Smooth muscle cell of the umbilical artery (primary cell): ENCODE data around the gene BAHD1. TPM values are rescaled to one million over a fixed set of nuclear protein-coding genes. Genes with fewer than 3 reads are reported as not detected.

ENCODE experiments used
- total RNA-seq: library from RNA; depleted of rRNA; stranded (reverse); fragments of >200 nt; gene quantifications from 2 replicates; pipeline ENCODE4 v1.2.3, GENCODE V29; 2014

The BAHD1 gene
- 4.5 and 8.0 TPM in 2 replicates for total RNA-seq

DNA sequence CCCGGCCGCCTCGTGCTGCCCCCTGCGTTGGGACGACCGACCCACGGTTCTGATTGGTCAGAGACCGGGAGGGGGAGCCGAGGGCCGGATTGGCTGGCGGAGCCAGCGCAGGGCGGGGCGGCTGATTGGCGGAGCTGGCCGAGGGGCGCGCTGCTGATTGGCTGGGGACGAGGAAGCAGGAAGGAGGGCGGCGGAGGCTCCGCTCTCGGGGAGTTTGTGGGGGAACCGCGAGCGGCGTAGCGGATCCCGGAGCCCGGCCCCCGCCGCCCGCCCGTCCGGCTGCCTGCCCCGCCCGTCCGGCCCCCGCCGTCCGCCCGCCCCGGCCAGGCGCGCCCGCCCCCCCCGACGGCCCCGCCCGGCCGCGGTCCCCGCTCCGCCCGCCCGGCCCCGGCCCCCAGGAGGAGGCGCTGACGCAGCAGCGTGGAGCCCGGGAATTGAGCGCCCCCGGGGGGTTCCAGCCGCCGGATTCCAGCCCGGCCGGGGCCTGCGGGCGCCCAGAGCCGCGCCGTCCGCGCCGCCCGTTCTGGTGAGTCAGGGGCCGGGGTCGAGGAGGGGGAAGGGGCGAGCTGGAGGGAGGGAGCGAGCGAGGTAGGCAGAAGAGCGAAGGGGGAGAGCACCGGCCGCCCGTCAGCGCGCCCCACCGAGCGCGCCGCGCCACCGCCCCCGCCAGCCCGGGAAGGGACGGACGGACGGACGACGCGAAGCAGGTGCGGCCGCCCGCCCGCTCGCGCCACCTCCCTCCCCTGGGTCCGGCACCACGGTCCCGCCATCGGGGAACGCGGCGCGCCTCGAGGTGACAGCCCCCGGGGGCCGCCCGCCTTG is at the start of gene BAHD1:
TSS of gene BAHD1 (plus strand) at position 211 of the 822 bp plus-strand sequence. CDS start 17,512 bp downstream, outside the sequence.

DNA sequence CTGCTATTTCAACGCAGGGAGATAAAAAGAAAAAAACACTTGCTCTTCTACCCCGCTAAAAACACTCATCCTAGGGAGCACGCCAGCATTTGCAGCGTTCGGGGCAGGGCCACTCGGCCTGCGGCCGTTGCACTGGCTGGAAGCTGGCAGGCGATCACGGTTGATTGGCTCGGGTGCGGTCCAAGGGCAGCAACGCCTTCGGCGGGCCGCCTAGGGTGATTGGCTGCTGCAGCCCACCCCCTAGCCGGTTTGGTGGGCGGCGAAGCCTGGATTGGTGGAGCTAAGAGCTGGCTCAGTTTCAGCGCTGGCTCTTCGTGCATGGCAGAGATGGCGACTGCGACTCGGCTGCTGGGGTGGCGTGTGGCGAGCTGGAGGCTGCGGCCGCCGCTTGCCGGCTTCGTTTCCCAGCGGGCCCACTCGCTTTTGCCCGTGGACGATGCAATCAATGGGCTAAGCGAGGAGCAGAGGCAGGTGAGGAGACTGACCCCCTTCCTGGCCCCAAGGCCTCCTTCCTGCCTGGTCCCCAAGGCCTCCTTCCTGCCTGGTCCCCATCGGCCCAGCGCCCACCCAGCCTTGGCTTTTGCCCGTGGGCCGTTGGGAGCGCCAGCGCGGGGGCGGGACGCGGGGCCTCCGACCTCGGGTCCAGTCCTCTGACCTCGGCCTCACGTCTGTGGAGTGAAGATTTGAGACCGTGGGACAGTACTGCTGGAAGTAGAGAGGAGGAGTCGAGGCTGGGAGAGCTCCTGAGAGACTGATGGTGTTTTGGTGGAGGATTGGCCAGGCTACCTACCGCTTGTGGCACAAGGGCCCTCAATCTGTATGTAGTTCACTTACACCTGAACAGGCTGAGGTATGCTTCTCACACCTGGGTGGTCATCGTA is 35.0 kb upstream of the BAHD1 start, which contains the start of gene IVD:
TSS of gene IVD (plus strand) at position 295 of the 881 bp plus-strand sequence. CDS start at position 328, 33 bp downstream.

GRCh38 chr15:40470423-40471104 is 29.8 kb downstream of the BAHD1 start, which contains the start of gene CHST14:
CHST14 (plus strand) TSS chr15:40470984; CDS start chr15:40471214, 230 bp downstream.

Other genes starting within 250 kb of the BAHD1 start
- gene PAK6, start 201.9 kb upstream of the BAHD1 start, total RNA-seq, result 0.28 TPM in 1 of 2 replicates, not detected in the other
- not detected in 2 replicates for gene ANKRD63, start 157.9 kb upstream of the BAHD1 start, total RNA-seq
- gene PLCB2, start 133.0 kb upstream of the BAHD1 start, total RNA-seq, result 0.28 TPM in 1 of 2 replicates, not detected in the other
- gene INAFM2, start 117.3 kb upstream of the BAHD1 start, total RNA-seq, result 23.4 and 24.6 TPM in 2 replicates
- gene CCDC9B, start 100.0 kb upstream of the BAHD1 start, total RNA-seq, result 37.7 and 94.3 TPM in 2 replicates
- not detected in 2 replicates for gene PHGR1, start 89.9 kb upstream of the BAHD1 start, total RNA-seq
- gene DISP2, start 82.7 kb upstream of the BAHD1 start, total RNA-seq, result 0.09 and 0.30 TPM in 2 replicates
- gene KNSTRN, start 58.2 kb upstream of the BAHD1 start, total RNA-seq, result 16.0 and 67.1 TPM in 2 replicates
- gene IVD, start 35.2 kb upstream of the BAHD1 start, total RNA-seq, result 48.0 and 51.4 TPM in 2 replicates
- gene CHST14, start 30.0 kb downstream of the BAHD1 start, total RNA-seq, result 13.4 and 19.0 TPM in 2 replicates
- gene CCDC32, start 124.1 kb downstream of the BAHD1 start, total RNA-seq, result 17.0 and 21.1 TPM in 2 replicates
- 11.3 and 11.9 TPM in 2 replicates for gene RPUSD2, start 128.3 kb downstream of the BAHD1 start, total RNA-seq
- 1.2 and 14.2 TPM in 2 replicates for gene KNL1, start 153.3 kb downstream of the BAHD1 start, total RNA-seq